ENCODE results near the gene CDC25A.

- TF ChIP-seq CTCF (IDR thresholded peaks at IDR 0.05) (no peak), POLR2A (IDR thresholded peaks at IDR 0.05) (no peak)
These were observed 65.7 kb downstream of the CDC25A start for GRCh38 chr3:48122504-48122903.

Measured in body of pancreas (tissue), 4 donors.